IMR-90 (cell line): ENCODE measurements around the gene NHP2.

Source experiments
- FOS ChIP-seq: fragments of 150-350 bp; IDR thresholded peaks from 2 replicates; pipeline ENCODE4 v1.6.1; 2016; ENCODE audit warnings: low read depth, low read length
- MAFK ChIP-seq: IDR thresholded peaks from 2 replicates; pipeline ENCODE4 v1.6.1; 2012; ENCODE audit warnings: low read depth, low read length, improper control_type of control experiment
- MAZ ChIP-seq: IDR thresholded peaks from 2 replicates; pipeline ENCODE4 v1.6.1; 2012; ENCODE audit warnings: low read depth, mild to moderate bottlenecking, low read length, improper control_type of control experiment, moderate library complexity, borderline replicate concordance
- MXI1 ChIP-seq: IDR thresholded peaks from 2 replicates; pipeline ENCODE4 v1.6.1; 2012; ENCODE audit warnings: low read depth, mild to moderate bottlenecking, low read length, moderate library complexity, borderline replicate concordance
- NFE2L2 ChIP-seq: fragments of 150-350 bp; IDR thresholded peaks from 2 replicates; pipeline ENCODE4 v1.6.1; 2016; ENCODE audit warnings: low read depth, mild to moderate bottlenecking, low read length
- POLR2A ChIP-seq: IDR thresholded peaks from 2 replicates; pipeline ENCODE4 v1.6.1; 2012; ENCODE audit warnings: mild to moderate bottlenecking, low read depth, low read length
- RAD21 ChIP-seq: IDR thresholded peaks from 2 replicates; pipeline ENCODE4 v1.6.1; 2012; ENCODE audit warnings: low read length, improper control_type of control experiment
- RCOR1 ChIP-seq: IDR thresholded peaks from 2 replicates; pipeline ENCODE4 v1.6.1; 2012; ENCODE audit warnings: mild to moderate bottlenecking, low read length, improper control_type of control experiment; ENCODE audit not compliant: insufficient replicate concordance
- RFX5 ChIP-seq: IDR thresholded peaks from 2 replicates; pipeline ENCODE4 v1.8.0; 2012; ENCODE audit warnings: low read depth, mild to moderate bottlenecking, low read length, moderate library complexity
- SMC3 ChIP-seq: fragments of 150-350 bp; IDR thresholded peaks from 2 replicates; pipeline ENCODE4 v1.6.1; 2016; ENCODE audit warnings: low read depth, mild to moderate bottlenecking, antibody characterized with exemption, low read length, moderate library complexity
- TF ChIP-seq, protein P1 (sequence below): conservative IDR thresholded peaks from 2 replicates; pipeline ENCODE4 v1.5.1; 2012; ENCODE audit warnings: mild to moderate bottlenecking, low read depth, low read length, improper control_type of control experiment
- TF ChIP-seq, protein P2 (sequence below): fragments of 150-350 bp; IDR thresholded peaks from 2 replicates; pipeline ENCODE4 v1.6.1; 2017; ENCODE audit warnings: mild to moderate bottlenecking, antibody characterized with exemption, low read length, low read depth
- TF ChIP-seq, protein P3 (sequence below): fragments of 150-350 bp; IDR thresholded peaks from 2 replicates; pipeline ENCODE4 v1.6.1; 2016; ENCODE audit warnings: low read depth, mild to moderate bottlenecking, low read length, moderate library complexity, borderline replicate concordance

DNA sequence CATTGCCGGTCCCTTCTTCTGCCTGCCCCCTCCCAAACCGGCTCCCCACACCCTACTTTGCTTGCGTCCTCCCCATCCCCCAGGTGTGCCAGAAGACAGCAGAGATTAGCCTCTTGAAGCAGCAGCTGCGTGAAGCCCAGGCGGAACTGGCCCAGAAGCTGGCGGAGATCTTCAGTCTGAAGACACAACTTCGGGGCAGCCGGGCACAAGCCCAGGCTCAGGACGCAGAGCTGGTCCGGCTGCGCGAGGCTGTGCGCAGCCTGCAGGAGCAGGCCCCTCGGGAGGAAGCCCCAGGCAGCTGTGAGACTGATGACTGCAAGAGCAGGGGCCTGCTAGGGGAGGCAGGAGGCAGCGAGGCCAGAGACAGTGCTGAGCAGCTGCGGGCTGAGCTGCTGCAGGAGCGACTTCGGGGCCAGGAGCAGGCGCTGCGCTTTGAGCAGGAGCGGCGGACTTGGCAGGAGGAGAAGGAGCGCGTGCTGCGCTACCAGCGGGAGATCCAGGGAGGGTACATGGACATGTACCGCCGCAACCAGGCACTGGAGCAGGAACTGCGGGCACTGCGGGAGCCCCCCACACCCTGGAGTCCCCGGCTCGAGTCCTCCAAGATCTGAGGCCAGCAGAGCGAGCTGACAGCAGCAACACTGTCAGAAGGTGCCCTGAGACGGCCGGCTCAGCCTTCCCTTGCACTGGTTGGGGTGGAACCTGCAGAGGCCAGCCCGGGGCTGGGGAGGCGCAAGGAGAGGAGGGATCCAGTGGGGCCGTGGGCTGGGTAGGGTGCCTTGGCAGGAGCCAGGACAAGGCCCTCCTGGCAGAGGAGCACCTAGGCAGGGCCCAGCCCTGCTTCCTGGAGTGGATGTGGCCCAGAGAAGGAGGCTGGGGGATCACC, 32.1 kb downstream of the NHP2 start:
- TF ChIP-seq, protein P1, sequence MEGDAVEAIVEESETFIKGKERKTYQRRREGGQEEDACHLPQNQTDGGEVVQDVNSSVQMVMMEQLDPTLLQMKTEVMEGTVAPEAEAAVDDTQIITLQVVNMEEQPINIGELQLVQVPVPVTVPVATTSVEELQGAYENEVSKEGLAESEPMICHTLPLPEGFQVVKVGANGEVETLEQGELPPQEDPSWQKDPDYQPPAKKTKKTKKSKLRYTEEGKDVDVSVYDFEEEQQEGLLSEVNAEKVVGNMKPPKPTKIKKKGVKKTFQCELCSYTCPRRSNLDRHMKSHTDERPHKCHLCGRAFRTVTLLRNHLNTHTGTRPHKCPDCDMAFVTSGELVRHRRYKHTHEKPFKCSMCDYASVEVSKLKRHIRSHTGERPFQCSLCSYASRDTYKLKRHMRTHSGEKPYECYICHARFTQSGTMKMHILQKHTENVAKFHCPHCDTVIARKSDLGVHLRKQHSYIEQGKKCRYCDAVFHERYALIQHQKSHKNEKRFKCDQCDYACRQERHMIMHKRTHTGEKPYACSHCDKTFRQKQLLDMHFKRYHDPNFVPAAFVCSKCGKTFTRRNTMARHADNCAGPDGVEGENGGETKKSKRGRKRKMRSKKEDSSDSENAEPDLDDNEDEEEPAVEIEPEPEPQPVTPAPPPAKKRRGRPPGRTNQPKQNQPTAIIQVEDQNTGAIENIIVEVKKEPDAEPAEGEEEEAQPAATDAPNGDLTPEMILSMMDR = no peak
- TF ChIP-seq, protein P2, sequence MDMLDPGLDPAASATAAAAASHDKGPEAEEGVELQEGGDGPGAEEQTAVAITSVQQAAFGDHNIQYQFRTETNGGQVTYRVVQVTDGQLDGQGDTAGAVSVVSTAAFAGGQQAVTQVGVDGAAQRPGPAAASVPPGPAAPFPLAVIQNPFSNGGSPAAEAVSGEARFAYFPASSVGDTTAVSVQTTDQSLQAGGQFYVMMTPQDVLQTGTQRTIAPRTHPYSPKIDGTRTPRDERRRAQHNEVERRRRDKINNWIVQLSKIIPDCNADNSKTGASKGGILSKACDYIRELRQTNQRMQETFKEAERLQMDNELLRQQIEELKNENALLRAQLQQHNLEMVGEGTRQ = no peak
- TF ChIP-seq RFX5 = no peak
- TF ChIP-seq RCOR1 = no peak
- no peak for TF ChIP-seq POLR2A
- no peak for TF ChIP-seq SMC3
- TF ChIP-seq NFE2L2 = no peak
- TF ChIP-seq MAFK = no peak
- no peak for TF ChIP-seq MAZ
- no peak for TF ChIP-seq RAD21
- no peak for TF ChIP-seq FOS
- TF ChIP-seq MXI1 = no peak
- TF ChIP-seq, protein P3, sequence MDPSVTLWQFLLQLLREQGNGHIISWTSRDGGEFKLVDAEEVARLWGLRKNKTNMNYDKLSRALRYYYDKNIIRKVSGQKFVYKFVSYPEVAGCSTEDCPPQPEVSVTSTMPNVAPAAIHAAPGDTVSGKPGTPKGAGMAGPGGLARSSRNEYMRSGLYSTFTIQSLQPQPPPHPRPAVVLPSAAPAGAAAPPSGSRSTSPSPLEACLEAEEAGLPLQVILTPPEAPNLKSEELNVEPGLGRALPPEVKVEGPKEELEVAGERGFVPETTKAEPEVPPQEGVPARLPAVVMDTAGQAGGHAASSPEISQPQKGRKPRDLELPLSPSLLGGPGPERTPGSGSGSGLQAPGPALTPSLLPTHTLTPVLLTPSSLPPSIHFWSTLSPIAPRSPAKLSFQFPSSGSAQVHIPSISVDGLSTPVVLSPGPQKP = no peak
